ENCODE measurements around the gene BPIFA3. TPM values are rescaled to one million over a fixed set of nuclear protein-coding genes. Genes with fewer than 3 reads are reported as not detected.

BPIFA3 gene
- total RNA-seq, 1 experiment from 2014 or later = not detected

DNA sequence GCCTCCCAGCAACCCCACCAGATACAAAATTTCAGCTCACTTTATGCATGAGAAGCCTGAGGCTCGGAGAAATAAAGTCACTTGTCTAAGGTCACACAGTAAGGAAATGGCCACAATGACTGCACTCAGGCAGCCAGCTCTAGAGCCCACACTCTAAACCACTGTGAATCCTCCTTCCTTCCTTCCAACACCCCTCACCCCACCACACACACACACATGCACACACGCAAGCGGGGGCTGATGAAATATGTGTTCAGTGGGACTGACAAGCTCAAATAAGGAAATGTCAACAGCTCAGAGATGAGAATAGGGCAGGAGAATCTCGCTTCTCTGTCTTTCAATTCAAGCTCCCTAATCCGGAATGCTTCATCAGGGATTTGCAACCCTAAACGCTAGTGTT, 12.7 kb downstream of the BPIFA3 start:
- H3K4me1 ChIP-seq (ENCODE audit: control insufficient read depth in 1 of 2, insufficient read depth in 2 of 2, low read length in 2 of 2) = no peaks in the 10 kb centered on the region
- RAD21 ChIA-PET (ENCODE audit: low non-redundant PET in 1 of 2, low total read pairs in 2 of 2, uncharacterized antibody in 2 of 2, unreplicated experiment in 2 of 2) = no interaction called here
- DNase-seq (ENCODE audit: low read depth, low spot score) (no peak), ATAC-seq (no peak)
- H3K79me2 ChIP-seq (ENCODE audit: insufficient read depth, low read length) = no peaks in the 10 kb centered on the region
- no TSS peak for BruUV-seq (replicated peaks)
- H4K20me1 ChIP-seq (ENCODE audit: insufficient read depth) = no peaks in the 10 kb centered on the region
- peaks cover 72% of the 10 kb centered on the region for H3K27me3 ChIP-seq (ENCODE audit: insufficient read depth, low read length)
- no peaks in the 10 kb centered on the region for H3K36me3 ChIP-seq (ENCODE audit: control insufficient read depth in 1 of 2, insufficient read depth in 2 of 2, low read length in 2 of 2)
- no peaks in the 10 kb centered on the region for H3K9me3 ChIP-seq (ENCODE audit: control insufficient read depth in 1 of 2, insufficient read depth in 1 of 2, low read depth in 1 of 2, low read length in 2 of 2)
- H3K9ac ChIP-seq (ENCODE audit: low read length) = no peak overlapping the region
- TF ChIP-seq, protein P1, sequence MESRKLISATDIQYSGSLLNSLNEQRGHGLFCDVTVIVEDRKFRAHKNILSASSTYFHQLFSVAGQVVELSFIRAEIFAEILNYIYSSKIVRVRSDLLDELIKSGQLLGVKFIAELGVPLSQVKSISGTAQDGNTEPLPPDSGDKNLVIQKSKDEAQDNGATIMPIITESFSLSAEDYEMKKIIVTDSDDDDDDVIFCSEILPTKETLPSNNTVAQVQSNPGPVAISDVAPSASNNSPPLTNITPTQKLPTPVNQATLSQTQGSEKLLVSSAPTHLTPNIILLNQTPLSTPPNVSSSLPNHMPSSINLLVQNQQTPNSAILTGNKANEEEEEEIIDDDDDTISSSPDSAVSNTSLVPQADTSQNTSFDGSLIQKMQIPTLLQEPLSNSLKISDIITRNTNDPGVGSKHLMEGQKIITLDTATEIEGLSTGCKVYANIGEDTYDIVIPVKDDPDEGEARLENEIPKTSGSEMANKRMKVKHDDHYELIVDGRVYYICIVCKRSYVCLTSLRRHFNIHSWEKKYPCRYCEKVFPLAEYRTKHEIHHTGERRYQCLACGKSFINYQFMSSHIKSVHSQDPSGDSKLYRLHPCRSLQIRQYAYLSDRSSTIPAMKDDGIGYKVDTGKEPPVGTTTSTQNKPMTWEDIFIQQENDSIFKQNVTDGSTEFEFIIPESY (IDR thresholded peaks at IDR 0.05; ENCODE audit: extremely low read depth, insufficient replicate concordance, low read length) = no peak
- TF ChIP-seq CBX3 (IDR thresholded peaks at IDR 0.05; ENCODE audit: low read depth) (no peak), ELF1 (IDR thresholded peaks at IDR 0.05; ENCODE audit: borderline replicate concordance, low read depth) (no peak), EZH2phosphoT487 (IDR thresholded peaks at IDR 0.05; ENCODE audit: borderline replicate concordance) (no peak), YY1 (IDR thresholded peaks at IDR 0.05; ENCODE audit: extremely low read depth, insufficient replicate concordance, low read depth, low read length) (no peak), POLR2AphosphoS5 (IDR thresholded peaks at IDR 0.05; ENCODE audit: low read depth, low read length) (no peak), TCF7L2 (IDR thresholded peaks at IDR 0.05; ENCODE audit: borderline replicate concordance, extremely low read depth, insufficient read depth, insufficient read length) (no peak), SP1 (IDR thresholded peaks at IDR 0.05; ENCODE audit: low read depth) (no peak), FOSL1 (IDR thresholded peaks at IDR 0.05; ENCODE audit: low read depth) (no peak), EGR1 (IDR thresholded peaks at IDR 0.05; ENCODE audit: low read depth) (no peak), EZH2 (IDR thresholded peaks at IDR 0.05) (no peak), ZFX (IDR thresholded peaks at IDR 0.05) (no peak), JUND (IDR thresholded peaks at IDR 0.05) (no peak)
- TF ChIP-seq, protein P2, sequence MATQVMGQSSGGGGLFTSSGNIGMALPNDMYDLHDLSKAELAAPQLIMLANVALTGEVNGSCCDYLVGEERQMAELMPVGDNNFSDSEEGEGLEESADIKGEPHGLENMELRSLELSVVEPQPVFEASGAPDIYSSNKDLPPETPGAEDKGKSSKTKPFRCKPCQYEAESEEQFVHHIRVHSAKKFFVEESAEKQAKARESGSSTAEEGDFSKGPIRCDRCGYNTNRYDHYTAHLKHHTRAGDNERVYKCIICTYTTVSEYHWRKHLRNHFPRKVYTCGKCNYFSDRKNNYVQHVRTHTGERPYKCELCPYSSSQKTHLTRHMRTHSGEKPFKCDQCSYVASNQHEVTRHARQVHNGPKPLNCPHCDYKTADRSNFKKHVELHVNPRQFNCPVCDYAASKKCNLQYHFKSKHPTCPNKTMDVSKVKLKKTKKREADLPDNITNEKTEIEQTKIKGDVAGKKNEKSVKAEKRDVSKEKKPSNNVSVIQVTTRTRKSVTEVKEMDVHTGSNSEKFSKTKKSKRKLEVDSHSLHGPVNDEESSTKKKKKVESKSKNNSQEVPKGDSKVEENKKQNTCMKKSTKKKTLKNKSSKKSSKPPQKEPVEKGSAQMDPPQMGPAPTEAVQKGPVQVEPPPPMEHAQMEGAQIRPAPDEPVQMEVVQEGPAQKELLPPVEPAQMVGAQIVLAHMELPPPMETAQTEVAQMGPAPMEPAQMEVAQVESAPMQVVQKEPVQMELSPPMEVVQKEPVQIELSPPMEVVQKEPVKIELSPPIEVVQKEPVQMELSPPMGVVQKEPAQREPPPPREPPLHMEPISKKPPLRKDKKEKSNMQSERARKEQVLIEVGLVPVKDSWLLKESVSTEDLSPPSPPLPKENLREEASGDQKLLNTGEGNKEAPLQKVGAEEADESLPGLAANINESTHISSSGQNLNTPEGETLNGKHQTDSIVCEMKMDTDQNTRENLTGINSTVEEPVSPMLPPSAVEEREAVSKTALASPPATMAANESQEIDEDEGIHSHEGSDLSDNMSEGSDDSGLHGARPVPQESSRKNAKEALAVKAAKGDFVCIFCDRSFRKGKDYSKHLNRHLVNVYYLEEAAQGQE (IDR thresholded peaks at IDR 0.05; ENCODE audit: low read depth) = no peak
- TF ChIP-seq, protein P3, sequence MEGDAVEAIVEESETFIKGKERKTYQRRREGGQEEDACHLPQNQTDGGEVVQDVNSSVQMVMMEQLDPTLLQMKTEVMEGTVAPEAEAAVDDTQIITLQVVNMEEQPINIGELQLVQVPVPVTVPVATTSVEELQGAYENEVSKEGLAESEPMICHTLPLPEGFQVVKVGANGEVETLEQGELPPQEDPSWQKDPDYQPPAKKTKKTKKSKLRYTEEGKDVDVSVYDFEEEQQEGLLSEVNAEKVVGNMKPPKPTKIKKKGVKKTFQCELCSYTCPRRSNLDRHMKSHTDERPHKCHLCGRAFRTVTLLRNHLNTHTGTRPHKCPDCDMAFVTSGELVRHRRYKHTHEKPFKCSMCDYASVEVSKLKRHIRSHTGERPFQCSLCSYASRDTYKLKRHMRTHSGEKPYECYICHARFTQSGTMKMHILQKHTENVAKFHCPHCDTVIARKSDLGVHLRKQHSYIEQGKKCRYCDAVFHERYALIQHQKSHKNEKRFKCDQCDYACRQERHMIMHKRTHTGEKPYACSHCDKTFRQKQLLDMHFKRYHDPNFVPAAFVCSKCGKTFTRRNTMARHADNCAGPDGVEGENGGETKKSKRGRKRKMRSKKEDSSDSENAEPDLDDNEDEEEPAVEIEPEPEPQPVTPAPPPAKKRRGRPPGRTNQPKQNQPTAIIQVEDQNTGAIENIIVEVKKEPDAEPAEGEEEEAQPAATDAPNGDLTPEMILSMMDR (IDR thresholded peaks at IDR 0.05 in 2 of 3, conservative IDR thresholded peaks at IDR 0.05 in 1 of 3; ENCODE audit: borderline replicate concordance in 1 of 3, insufficient read depth in 1 of 3, low read depth in 2 of 3, low read length in 2 of 3) = no peak
- POLR2A ChIA-PET = interaction anchor here (0.5 kb wide), 1 partner anchor 883 kb away, joined by 3 read pairs; no protein-coding TSS in a partner anchor
- H3K9me2 ChIP-seq (ENCODE audit: insufficient read depth) = no peaks in the 10 kb centered on the region
- intact Hi-C loops (cut with micrococcal nuclease) = no loop called here
- CTCF ChIA-PET = no interaction called here
- no peak overlapping the region for H2AFZ ChIP-seq (ENCODE audit: low read depth, low read length, poor library complexity, severe bottlenecking)
- H3K27ac ChIP-seq (ENCODE audit: low read depth, low read length) = no peak overlapping the region
- H3K4me3 ChIP-seq (replicated peaks in 1 of 2; ENCODE audit: low read depth in 1 of 2, low read length in 2 of 2) = no peak overlapping the region
- H3K4me2 ChIP-seq (ENCODE audit: low read length) = no peak overlapping the region

Measured in HCT116 (cell line).